B cell (primary cell): ENCODE results near the gene TMEM163. TPM values are rescaled to one million over a fixed set of nuclear protein-coding genes. Genes with fewer than 3 reads are reported as not detected.

Experiments used
- ATAC-seq: fragments of 200-7000 bp; cut with Tn5 transposase; one replicate; pipeline ENCODE4 v1.10.0; 2021; ENCODE audit warnings: low read depth, mild to moderate bottlenecking, moderate number of reproducible peaks, moderate library complexity
- CTCF ChIA-PET: fragments of 350-600 bp; sonication (Branson Sonifier 250); formaldehyde crosslinking; loops from one replicate; lab custom pipeline; 2021; ENCODE audit warnings: antibody characterized with exemption, inconsistent platforms; lab: Charles Lee
- POLR2A ChIA-PET: fragments of 350-600 bp; sonication (Branson Sonifier 250); formaldehyde crosslinking; loops from one replicate; lab custom pipeline; 2021; ENCODE audit warnings: antibody characterized with exemption; lab: Charles Lee
- DNase-seq: peaks from one replicate; pipeline ENCODE4 v3.0.0; 2013
- H2AFZ ChIP-seq: 2 replicates; pipeline ENCODE4 v1.6.1; 2012; ENCODE audit warnings: mild to moderate bottlenecking, low read depth, low read length; ENCODE audit not compliant: insufficient read depth, poor library complexity, severe bottlenecking
- H3K27ac ChIP-seq, 2 donors: 1 replicate in 1 of 2; 2 replicates in 1 of 2; pipeline ENCODE4 v1.5.1; 2012 to 2013; ENCODE audit warnings: low read length in 2 of 2, mild to moderate bottlenecking in 2 of 2, moderate library complexity in 1 of 2
- H3K27me3 ChIP-seq, 4 experiments: fragments of 200-600 bp in 1 of 4; sonication (generic) in 1 of 4; replicated peaks in 1 of 4; 1 replicate in 2 of 4; 2 replicates in 2 of 4; pipeline versions ENCODE4 v1.6.1 to v1.7.0; 2013 to 2016; ENCODE audit warnings: low read length in 3 of 4, mild to moderate bottlenecking in 2 of 4, mixed read lengths in 1 of 4, moderate library complexity in 1 of 4; ENCODE audit not compliant: insufficient read depth in 4 of 4, control insufficient read depth in 3 of 4; ENCODE audit errors: control extremely low read depth in 1 of 4
- H3K36me3 ChIP-seq, 2 experiments: replicated peaks in 1 of 2; 1 replicate in 1 of 2; 2 replicates in 1 of 2; pipeline versions ENCODE4 v1.6.1 to v1.7.1; 2013; ENCODE audit warnings: low read length in 1 of 2; ENCODE audit not compliant: insufficient read depth in 2 of 2, control insufficient read depth in 1 of 2; ENCODE audit errors: control extremely low read depth in 1 of 2, extremely low read depth in 1 of 2
- H3K4me1 ChIP-seq, 2 donors: fragments of 200-600 bp in 1 of 2; sonication (generic) in 1 of 2; 1 replicate in 1 of 2; 2 replicates in 1 of 2; pipeline versions ENCODE4 v1.5.1 to v1.6.1; 2013 to 2017; ENCODE audit warnings: low read length in 2 of 2; ENCODE audit not compliant: control insufficient read depth in 2 of 2, insufficient read depth in 2 of 2
- H3K4me2 ChIP-seq: replicated peaks from 2 replicates; pipeline ENCODE3; 2012; ENCODE audit warnings: mild to moderate bottlenecking, low read depth, low read length; ENCODE audit not compliant: poor library complexity, severe bottlenecking
- H3K4me3 ChIP-seq, 5 experiments: fragments of 200-600 bp in 1 of 5; sonication (generic) in 1 of 5; 1 replicate in 3 of 5; 2 replicates in 2 of 5; pipeline versions ENCODE4 v1.5.1 to v1.7.0; 2011 to 2016; ENCODE audit warnings: low read length in 4 of 5, mild to moderate bottlenecking in 4 of 5, low read depth in 2 of 5, control low read depth in 1 of 5, moderate library complexity in 1 of 5; ENCODE audit not compliant: insufficient read depth in 1 of 5; ENCODE audit errors: control extremely low read depth in 1 of 5, extremely low read depth in 1 of 5
- H3K79me2 ChIP-seq: fragments of 200-600 bp; sonication (generic); one replicate; pipeline ENCODE4 v1.6.0; 2016; ENCODE audit warnings: low read length; ENCODE audit not compliant: control insufficient read depth, insufficient read depth
- H3K9ac ChIP-seq: fragments of 200-600 bp; sonication (generic); 2 replicates; pipeline ENCODE4 v1.6.1; 2017; ENCODE audit warnings: mild to moderate bottlenecking, low read length, moderate library complexity
- H3K9me3 ChIP-seq, 3 donors: one replicate each; pipeline versions ENCODE4 v1.6.1 to v1.7.1; 2013; ENCODE audit warnings: low read length in 2 of 3; ENCODE audit not compliant: control insufficient read depth in 2 of 3, insufficient read depth in 1 of 3; ENCODE audit errors: control extremely low read depth in 1 of 3
- H4K20me1 ChIP-seq: 2 replicates; pipeline ENCODE4 v1.6.0; 2012; ENCODE audit warnings: mild to moderate bottlenecking, low read length; ENCODE audit not compliant: insufficient read depth, control insufficient read depth, poor library complexity, severe bottlenecking
- H3K27ac Mint-ChIP-seq: one replicate; pipeline ENCODE4 v1.8.0; 2021; ENCODE audit warnings: mixed read lengths
- H3K27me3 Mint-ChIP-seq: one replicate; pipeline ENCODE4 v1.8.0; 2021; ENCODE audit warnings: mixed read lengths
- H3K4me1 Mint-ChIP-seq: one replicate; pipeline ENCODE4 v1.8.0; 2021; ENCODE audit warnings: mixed read lengths
- H3K4me3 Mint-ChIP-seq: one replicate; pipeline ENCODE4 v1.8.0; 2021; ENCODE audit warnings: mixed read lengths
- H3K9me3 Mint-ChIP-seq: one replicate; pipeline ENCODE4 v1.8.0; 2022; ENCODE audit warnings: mixed read lengths; ENCODE audit not compliant: insufficient read depth
- EZH2 ChIP-seq: IDR thresholded peaks from 2 replicates; pipeline ENCODE4 v1.6.1; 2012; ENCODE audit warnings: borderline replicate concordance, low read depth, mild to moderate bottlenecking, moderate library complexity, low read length; ENCODE audit not compliant: insufficient read depth, poor library complexity, severe bottlenecking
- WGBS: methylation state at CpG from one replicate; pipeline ENCODE4 v1.1.5; 2013; ENCODE audit warnings: missing lambda C conversion rate; ENCODE audit not compliant: insufficient coverage; 5-methylcytosine and 5-hydroxymethylcytosine counted together
- intact Hi-C: fragments of 100-400 bp; cut with micrococcal nuclease; formaldehyde crosslinking; loops from one replicate; pipeline ENCODE4 v1.10.0; 2022
- polyA plus RNA-seq: library from polyadenylated mRNA; depleted of rRNA; stranded (reverse); fragments of >200 nt; gene quantifications from 2 replicates; pipeline ENCODE4 v1.2.3, GENCODE V29; 2012
- total RNA-seq, 2 donors: library from RNA; stranded (reverse); fragments of 120-200 nt in 1 of 2; gene quantifications; 1 replicate in 1 of 2; 2 replicates in 1 of 2; pipeline versions ENCODE4 v1.2.3 to v1.2.4, GENCODE V29; 2013 to 2022
- TF ChIP-seq, protein P1 (sequence below): fragments of 200-600 bp; IDR thresholded peaks from one replicate; pipeline ENCODE4 v1.8.0; 2022; ENCODE audit warnings: antibody characterized with exemption, mild to moderate bottlenecking

Gene TMEM163
- total and polyA plus RNA-seq, 2 donors (not counting 1 experiment from before 2014, with no cell fraction given), result 2.6 to 5.6 TPM

DNA sequence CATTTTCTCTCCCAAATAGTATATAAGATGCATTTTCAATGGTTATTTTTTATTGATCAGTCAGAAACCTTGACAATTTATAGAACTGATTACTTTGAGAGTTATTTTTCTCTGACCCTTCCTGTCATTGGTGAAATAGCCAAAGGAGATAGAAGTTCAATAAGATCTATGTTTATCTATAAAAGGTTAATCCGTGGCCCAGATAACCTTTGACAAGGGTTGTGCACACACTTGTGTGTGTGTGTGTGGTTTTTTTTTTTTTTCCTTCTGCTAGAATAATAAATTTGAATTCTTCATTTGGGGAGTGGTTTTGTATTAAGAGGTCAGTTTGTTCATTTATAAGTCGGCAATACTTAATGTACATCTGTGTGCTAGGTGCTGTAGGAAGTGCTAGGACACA is 304.9 kb downstream of the TMEM163 start:
- Histone ChIP-seq H3K9me3 (no peaks in the 10 kb centered on the region), H3K27me3 (no peaks in the 10 kb centered on the region), H3K4me3 (no peak overlapping the region), H3K79me2 (peaks cover 58% of the 10 kb centered on the region), H3K9ac (no peak overlapping the region), H3K36me3 (peaks cover 0 to 52% of the 10 kb centered on the region in 2 experiments), H4K20me1 (peaks cover 38% of the 10 kb centered on the region), H2AFZ (no peak overlapping the region), H3K4me2 (no peak overlapping the region), H3K27ac (no peak overlapping the region), H3K4me1 (peaks cover 30 to 36% of the 10 kb centered on the region in 2 donors)
- Mint-ChIP-seq H3K27ac (no peak overlapping the region), H3K4me3 (no peak overlapping the region), H3K27me3 (no peaks in the 10 kb centered on the region), H3K9me3 (no peaks in the 10 kb centered on the region), H3K4me1 (peaks cover 32% of the 10 kb centered on the region)
- 100% methylated on average over 1 of the region's 2 CpGs for WGBS
- ATAC-seq (no peak), DNase-seq (no peak)
- intact Hi-C loops, result loop anchor here (5.0 kb wide), 1 partner anchor 207 kb away; no protein-coding TSS in a partner anchor
- TF ChIP-seq EZH2, result no peak
- TF ChIP-seq, protein P1, sequence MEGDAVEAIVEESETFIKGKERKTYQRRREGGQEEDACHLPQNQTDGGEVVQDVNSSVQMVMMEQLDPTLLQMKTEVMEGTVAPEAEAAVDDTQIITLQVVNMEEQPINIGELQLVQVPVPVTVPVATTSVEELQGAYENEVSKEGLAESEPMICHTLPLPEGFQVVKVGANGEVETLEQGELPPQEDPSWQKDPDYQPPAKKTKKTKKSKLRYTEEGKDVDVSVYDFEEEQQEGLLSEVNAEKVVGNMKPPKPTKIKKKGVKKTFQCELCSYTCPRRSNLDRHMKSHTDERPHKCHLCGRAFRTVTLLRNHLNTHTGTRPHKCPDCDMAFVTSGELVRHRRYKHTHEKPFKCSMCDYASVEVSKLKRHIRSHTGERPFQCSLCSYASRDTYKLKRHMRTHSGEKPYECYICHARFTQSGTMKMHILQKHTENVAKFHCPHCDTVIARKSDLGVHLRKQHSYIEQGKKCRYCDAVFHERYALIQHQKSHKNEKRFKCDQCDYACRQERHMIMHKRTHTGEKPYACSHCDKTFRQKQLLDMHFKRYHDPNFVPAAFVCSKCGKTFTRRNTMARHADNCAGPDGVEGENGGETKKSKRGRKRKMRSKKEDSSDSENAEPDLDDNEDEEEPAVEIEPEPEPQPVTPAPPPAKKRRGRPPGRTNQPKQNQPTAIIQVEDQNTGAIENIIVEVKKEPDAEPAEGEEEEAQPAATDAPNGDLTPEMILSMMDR, result no peak
- CTCF ChIA-PET, result interaction anchor here (1.4 to 9.7 kb wide), 6 partner anchors 22 to 527 kb away, joined by 4 to 398 read pairs (median 88); no protein-coding TSS in a partner anchor
- POLR2A ChIA-PET, result no interaction called here

DNA sequence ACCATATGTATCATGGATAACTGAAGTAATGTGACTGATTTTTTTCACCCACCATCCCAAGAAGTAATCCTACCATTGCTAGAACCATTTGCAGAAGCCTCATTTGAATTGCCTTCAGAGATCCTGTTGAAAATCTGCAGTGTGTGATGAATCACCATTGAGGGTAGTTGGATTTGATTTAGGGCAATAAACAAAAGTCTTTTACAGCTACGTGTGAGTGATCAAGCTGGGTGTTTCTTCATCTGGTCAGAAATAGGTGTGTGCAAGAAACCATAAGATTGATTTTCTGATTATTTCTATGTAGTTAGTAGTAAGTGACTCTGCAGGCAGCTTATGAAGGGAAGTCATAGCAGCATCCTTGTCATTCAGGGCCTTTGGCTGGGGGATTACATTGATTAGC is 305.4 kb downstream of the TMEM163 start:
- DNase-seq, result no peak
- peaks cover 0 to 48% of the 10 kb centered on the region in 2 experiments for H3K36me3 ChIP-seq
- H2AFZ ChIP-seq, result no peak overlapping the region
- no peak overlapping the region for H3K4me2 ChIP-seq
- TF ChIP-seq, protein P1, result no peak
- TF ChIP-seq EZH2, result no peak
- H3K79me2 ChIP-seq, result peaks cover 55% of the 10 kb centered on the region
- no peak overlapping the region for H3K4me3 ChIP-seq
- H4K20me1 ChIP-seq, result peaks cover 33% of the 10 kb centered on the region
- POLR2A ChIA-PET, result no interaction called here
- H3K9me3 Mint-ChIP-seq, result no peaks in the 10 kb centered on the region
- no peak for ATAC-seq
- WGBS, result 100% methylated on average over 1 of the region's 1 CpG
- H3K27ac ChIP-seq, result no peak overlapping the region
- CTCF ChIA-PET, result interaction anchor here (0.6 to 9.7 kb wide), 16 partner anchors 18 to 526 kb away, joined by 3 to 398 read pairs (median 10); partner anchors contain the start of gene MGAT5
- intact Hi-C loops, result loop anchor here (5.0 kb wide), 1 partner anchor 206 kb away; no protein-coding TSS in a partner anchor
- no peak overlapping the region for H3K9ac ChIP-seq
- H3K9me3 ChIP-seq, result no peaks in the 10 kb centered on the region
- peaks cover 35 to 38% of the 10 kb centered on the region in 2 donors for H3K4me1 ChIP-seq
- no peaks in the 10 kb centered on the region for H3K27me3 ChIP-seq
- H3K4me3 Mint-ChIP-seq, result no peak overlapping the region
- H3K27me3 Mint-ChIP-seq, result no peaks in the 10 kb centered on the region
- peaks cover 36% of the 10 kb centered on the region for H3K4me1 Mint-ChIP-seq
- H3K27ac Mint-ChIP-seq, result no peak overlapping the region
